Kidney (tissue), 14 donors: ENCODE results near the gene MAP3K14. TPM values are rescaled to one million over a fixed set of nuclear protein-coding genes. Genes with fewer than 3 reads are reported as not detected.

ENCODE experiments used
- DNase-seq, 5 donors: peaks; one replicate each; pipeline ENCODE4 v3.0.0-alpha.2; 2013 to 2020
- FAIRE-seq: peaks from 2 replicates; lab custom pipeline; 2012; peaks lifted over from hg19 to GRCh38; lab: Jason Lieb, UNC
- H3K27ac ChIP-seq, 2 donors: one replicate each; pipeline ENCODE4 v1.7.0; 2013; ENCODE audit warnings: low read depth in 2 of 2, low read length in 2 of 2, inconsistent platforms in 1 of 2
- H3K27me3 ChIP-seq: one replicate; pipeline ENCODE4 v1.7.1; 2013; ENCODE audit warnings: low read length, inconsistent platforms; ENCODE audit not compliant: control insufficient read depth, insufficient read depth
- H3K36me3 ChIP-seq, 3 donors: one replicate each; pipeline versions ENCODE4 v1.7.0 to v1.7.1; 2013; ENCODE audit warnings: low read length in 3 of 3, control low read depth in 1 of 3, inconsistent platforms in 1 of 3; ENCODE audit not compliant: insufficient read depth in 3 of 3, control insufficient read depth in 2 of 3
- H3K4me1 ChIP-seq, 3 donors: one replicate each; pipeline versions ENCODE4 v1.7.0 to v1.7.1; 2013; ENCODE audit warnings: low read length in 3 of 3, inconsistent platforms in 1 of 3, low read depth in 1 of 3; ENCODE audit not compliant: control insufficient read depth in 2 of 3, insufficient read depth in 2 of 3
- H3K4me3 ChIP-seq, 3 donors: one replicate each; pipeline versions ENCODE4 v1.7.0 to v1.8.1; 2013; ENCODE audit warnings: low read length in 3 of 3, control low read depth in 1 of 3, inconsistent platforms in 1 of 3
- H3K9ac ChIP-seq, 3 donors: one replicate each; pipeline versions ENCODE4 v1.7.0 to v1.7.1; 2013; ENCODE audit warnings: low read length in 3 of 3, control low read depth in 1 of 3, inconsistent platforms in 1 of 3
- H3K9me3 ChIP-seq, 3 donors: one replicate each; pipeline versions ENCODE4 v1.7.0 to v1.7.1; 2013; ENCODE audit warnings: low read length in 3 of 3, control low read depth in 1 of 3, inconsistent platforms in 1 of 3; ENCODE audit not compliant: control insufficient read depth in 2 of 3, insufficient read depth in 1 of 3
- CTCF ChIP-seq: IDR thresholded peaks from 3 replicates; pipeline ENCODE4 v1.5.1; 2012; ENCODE audit warnings: mild to moderate bottlenecking, moderate library complexity, borderline replicate concordance; ENCODE audit not compliant: insufficient read depth; ENCODE audit errors: extremely low read depth
- intact Hi-C: fragments of 100-400 bp; cut with DNase I; formaldehyde crosslinking; loops from one replicate; pipeline ENCODE4 v1.11.1; 2022
- polyA plus RNA-seq: library from polyadenylated mRNA; stranded (reverse); fragments of 350-450 nt; fragmentation: Illumina TruSeq; extraction: RNeasy Lipid Tissue Mini Kit (QIAGEN cat#74804); gene quantifications from one replicate; pipeline ENCODE4 v1.2.3, GENCODE V29; 2014; ENCODE audit warnings: low read depth, low replicate concordance; ENCODE audit not compliant: insufficient read depth
- total RNA-seq: library from RNA; stranded (reverse); fragmentation: NEBNext Ultra II Directional; extraction: Animal tissue kit (Norgen Biotek cat#: 25700); gene quantifications from one replicate; pipeline ENCODE4 v1.2.1, GENCODE V29; 2021
- donor health status: control.
- donor health status: control.
- donor health status: control.
- donor health status: control.
- donor health status: control.
- donor health status: DM: yes; HTN: yes; CAD: no.
- donor health status: Normal renal cell carcinoma (clear cell type).

MAP3K14 gene
- total and polyA plus RNA-seq, 2 donors from 2014 or later = 7.6 to 24.5 TPM

- FAIRE-seq (no peak), DNase-seq (peak; percentile 38 to 86 (median 64))
- Histone ChIP-seq H3K27ac (peak within 1 kb of the TSS in 1 of 2 donors; percentile 3), H3K9me3 (no peaks in the 10 kb centered on the region), H3K9ac (no peak within 1 kb of the TSS), H3K4me3 (peak within 1 kb of the TSS in 1 of 3 donors; percentile 32), H3K4me1 (no peaks in the 10 kb centered on the region), H3K36me3 (no peaks in the 10 kb centered on the region), H3K27me3 (no peaks in the 10 kb centered on the region)
- no peak for TF ChIP-seq CTCF
- intact Hi-C loops = loop anchor here (10.0 kb wide), 1 partner anchor 163 kb away; no protein-coding TSS in a partner anchor
Measured at GRCh38 chr17:45221081-45222013, 95.5 kb downstream of the MAP3K14 start, which contains the start of gene FMNL1. Gene FMNL1 (plus strand): TSS chr17:45221885. CDS start chr17:45222125, 240 bp downstream.

GRCh38 chr17:45220079-45220478 is 96.7 kb downstream of the MAP3K14 start:
- no peak for TF ChIP-seq CTCF
- intact Hi-C loops = loop anchor here (10.0 kb wide), 1 partner anchor 165 kb away; no protein-coding TSS in a partner anchor
- no peaks in the 10 kb centered on the region for H3K4me1 ChIP-seq
- H3K4me3 ChIP-seq = no peak overlapping the region
- H3K27me3 ChIP-seq = no peaks in the 10 kb centered on the region
- DNase-seq = no peak
- no peaks in the 10 kb centered on the region for H3K36me3 ChIP-seq
- FAIRE-seq = no peak
- H3K9ac ChIP-seq = no peak overlapping the region
- no peak overlapping the region for H3K27ac ChIP-seq
- H3K9me3 ChIP-seq = no peaks in the 10 kb centered on the region

- H3K4me1 ChIP-seq = no peaks in the 10 kb centered on the region
- H3K4me3 ChIP-seq = no peak overlapping the region
- peak; percentile 89 to 92 (median 91) for DNase-seq
- peak; percentile 98 for TF ChIP-seq CTCF
- peak overlapping the region in 1 of 3 donors; percentile 1 for H3K9ac ChIP-seq
- intact Hi-C loops = no loop called here
- no peaks in the 10 kb centered on the region for H3K36me3 ChIP-seq
- FAIRE-seq = peak; percentile 53
- H3K9me3 ChIP-seq = no peaks in the 10 kb centered on the region
- H3K27ac ChIP-seq = no peak overlapping the region
- H3K27me3 ChIP-seq = no peaks in the 10 kb centered on the region
Measured at GRCh38 chr17:45218895-45219661, 97.7 kb downstream of the MAP3K14 start.

Other genes starting within 250 kb of the MAP3K14 start
- gene PLCD3, start 184.5 kb downstream of the MAP3K14 start, total RNA-seq = 111 TPM
- 14.8 TPM for gene PLCD3, start 184.5 kb downstream of the MAP3K14 start, polyA plus RNA-seq
- gene ACBD4, start 181.3 kb downstream of the MAP3K14 start, total RNA-seq = 19.2 TPM
- gene ACBD4, start 181.3 kb downstream of the MAP3K14 start, polyA plus RNA-seq = 46.3 TPM
- 34.7 TPM for gene HEXIM1, start 168.5 kb downstream of the MAP3K14 start, total RNA-seq
- gene HEXIM1, start 168.5 kb downstream of the MAP3K14 start, polyA plus RNA-seq = 25.0 TPM
- gene HEXIM2, start 155.1 kb downstream of the MAP3K14 start, total RNA-seq = 6.2 TPM
- gene HEXIM2, start 155.1 kb downstream of the MAP3K14 start, polyA plus RNA-seq = 29.1 TPM
- 32.9 TPM for gene FMNL1, start 95.1 kb downstream of the MAP3K14 start, total RNA-seq
- 2.3 TPM for gene FMNL1, start 95.1 kb downstream of the MAP3K14 start, polyA plus RNA-seq
- not detected for gene SPATA32, start 54.9 kb downstream of the MAP3K14 start, total RNA-seq
- gene SPATA32, start 54.9 kb downstream of the MAP3K14 start, polyA plus RNA-seq = not detected
- 57.2 TPM for gene ARHGAP27, start 115.8 kb upstream of the MAP3K14 start, total RNA-seq
- gene ARHGAP27, start 115.8 kb upstream of the MAP3K14 start, polyA plus RNA-seq = 13.3 TPM
- gene PLEKHM1, start 173.7 kb upstream of the MAP3K14 start, total RNA-seq = 46.6 TPM
- 13.3 TPM for gene PLEKHM1, start 173.7 kb upstream of the MAP3K14 start, polyA plus RNA-seq